BJ (cell line): ENCODE data around the gene CRYBA1. TPM values are rescaled to one million over a fixed set of nuclear protein-coding genes. Genes with fewer than 3 reads are reported as not detected.
"Not testable (repeated sequence)": the region's sequence is repeated elsewhere in the genome, so short reads cannot be mapped to it uniquely, and the experiment has no call there.

Source experiments
- CTCF ChIA-PET: fragments of 350-600 bp; formaldehyde crosslinking; extraction: SDS; loops from one replicate; lab custom pipeline; 2021; ENCODE audit warnings: antibody characterized with exemption, inconsistent platforms; lab: Yijun Ruan, JAX
- POLR2A ChIA-PET: fragments of 300-600 bp; sonication (Branson Sonifier 250); formaldehyde crosslinking; extraction: SDS; loops from one replicate; lab custom pipeline; 2021; ENCODE audit warnings: antibody characterized with exemption; lab: Charles Lee
- DNase-seq: peaks from one replicate; pipeline ENCODE4 v3.0.0-alpha.2; 2011; ENCODE audit warnings: low read depth
- H3K27me3 ChIP-seq: 2 replicates; pipeline ENCODE4 v1.6.0; 2011; ENCODE audit warnings: low read length; ENCODE audit not compliant: control insufficient read depth, insufficient read depth
- H3K36me3 ChIP-seq: 2 replicates; pipeline ENCODE4 v1.5.1; 2011; ENCODE audit warnings: low read length; ENCODE audit not compliant: control insufficient read depth, insufficient read depth
- H3K4me3 ChIP-seq: 2 replicates; pipeline ENCODE4 v1.5.1; 2011; ENCODE audit warnings: low read depth, mild to moderate bottlenecking, control low read depth, low read length
- CTCF ChIP-seq: IDR thresholded peaks from 2 replicates; pipeline ENCODE4 v1.5.1; 2011; ENCODE audit warnings: low read depth, mild to moderate bottlenecking, control low read depth, inconsistent platforms, low read length, moderate library complexity; ENCODE audit not compliant: insufficient read depth
- polyA plus RNA-seq: library from polyadenylated mRNA; depleted of rRNA; stranded (reverse); fragments of >200 nt; gene quantifications from 2 replicates; pipeline ENCODE4 v1.2.3, GENCODE V29; 2011

Gene CRYBA1
- polyA plus RNA-seq, 1 experiment, result not detected

GRCh38 chr17:29256735-29257466, 10.2 kb downstream of the CRYBA1 start:
- CTCF ChIA-PET, result interaction anchor here (0.7 to 2.6 kb wide), 12 partner anchors 11 to 133 kb away, joined by 3 to 26 read pairs (median 6); partner anchors contain the start of gene MYO18A
- H3K4me3 ChIP-seq, result no peak overlapping the region

GRCh38 chr17:29257756-29258155, 11.1 kb downstream of the CRYBA1 start:
- TF ChIP-seq CTCF, result no peak
- no peak for DNase-seq
- POLR2A ChIA-PET, result interaction anchor here (0.6 to 0.9 kb wide), 2 partner anchors 31 to 109 kb away, joined by 3 to 9 read pairs; no protein-coding TSS in a partner anchor
- Histone ChIP-seq H3K4me3 (no peak overlapping the region), H3K36me3 (no peaks in the 10 kb centered on the region; the same call in 1 of the 2 replicates), H3K27me3 (no peaks in the 10 kb centered on the region)
- CTCF ChIA-PET, result interaction anchor here (0.6 to 2.6 kb wide), 12 partner anchors 12 to 134 kb away, joined by 3 to 26 read pairs (median 4); partner anchors contain the start of gene MYO18A

More at GRCh38 chr17:29256735-29257466, 10.2 kb downstream of the CRYBA1 start:
- no peak for DNase-seq
- H3K27me3 ChIP-seq, result no peaks in the 10 kb centered on the region
- no peaks in the 10 kb centered on the region for H3K36me3 ChIP-seq
- no peak for TF ChIP-seq CTCF
- POLR2A ChIA-PET, result interaction anchor here (0.5 to 0.9 kb wide), 3 partner anchors 38 to 528 kb away, joined by 3 to 9 read pairs (median 7); partner anchors contain the start of gene NEK8

- DNase-seq, result no peak
- ChIA-PET CTCF (interaction anchor here (1.2 kb wide), 1 partner anchor 12 kb away, joined by 3 read pairs; no protein-coding TSS in a partner anchor), POLR2A (no interaction called here)
- no peak for TF ChIP-seq CTCF
- Histone ChIP-seq H3K36me3 (peaks cover 3% of the 10 kb centered on the region), H3K27me3 (no peaks in the 10 kb centered on the region), H3K4me3 (no peak overlapping the region)
Measured at GRCh38 chr17:29263916-29264315, 17.3 kb downstream of the CRYBA1 start.

GRCh38 chr17:29271980-29272379, 25.3 kb downstream of the CRYBA1 start:
- DNase-seq, POLR2A ChIA-PET, H3K4me3 ChIP-seq, H3K27me3 ChIP-seq, H3K36me3 ChIP-seq: not testable (repeated sequence)
- CTCF ChIA-PET, result interaction anchor here (1.4 kb wide), 1 partner anchor 10 kb away, joined by 4 read pairs; no protein-coding TSS in a partner anchor

- peaks cover 2% of the 10 kb centered on the region; the same call in 1 of the 2 replicates for H3K36me3 ChIP-seq
- POLR2A ChIA-PET, result no interaction called here
Measured at GRCh38 chr17:29273924-29274323, 27.3 kb downstream of the CRYBA1 start.

More at GRCh38 chr17:29273924-29274323, 27.3 kb downstream of the CRYBA1 start:
- TF ChIP-seq CTCF, result no peak
- Histone ChIP-seq H3K4me3 (no peak overlapping the region), H3K27me3 (no peaks in the 10 kb centered on the region)
- CTCF ChIA-PET, result interaction anchor here (0.5 to 1.4 kb wide), 5 partner anchors 10 to 157 kb away, joined by 3 to 5 read pairs (median 3); no protein-coding TSS in a partner anchor
- no peak for DNase-seq
